Liver (tissue), 9 donors: ENCODE data around the gene SLC16A10. TPM values are rescaled to one million over a fixed set of nuclear protein-coding genes. Genes with fewer than 3 reads are reported as not detected.

Experiments
- DNase-seq: peaks from one replicate; pipeline ENCODE4 v3.0.0-alpha.2; 2017; ENCODE audit warnings: low spot score
- H3K27ac ChIP-seq, 2 donors: one replicate each; pipeline ENCODE4 v1.7.0; 2013; ENCODE audit warnings: inconsistent platforms in 2 of 2, low read length in 2 of 2, control low read depth in 1 of 2, low read depth in 1 of 2, mild to moderate bottlenecking in 1 of 2
- H3K27me3 ChIP-seq, 4 donors: one replicate each; pipeline versions ENCODE4 v1.6.1 to v1.7.0; 2013; ENCODE audit warnings: low read length in 3 of 4, inconsistent platforms in 1 of 4, mild to moderate bottlenecking in 1 of 4, moderate library complexity in 1 of 4; ENCODE audit not compliant: control insufficient read depth in 4 of 4, insufficient read depth in 4 of 4
- H3K36me3 ChIP-seq, 4 donors: one replicate each; pipeline versions ENCODE4 v1.6.1 to v1.7.0; 2013; ENCODE audit warnings: low read length in 3 of 4, mild to moderate bottlenecking in 3 of 4, low read depth in 1 of 4, moderate library complexity in 1 of 4; ENCODE audit not compliant: control insufficient read depth in 4 of 4, insufficient read depth in 3 of 4
- H3K4me1 ChIP-seq, 4 donors: one replicate each; pipeline versions ENCODE4 v1.6.1 to v1.7.0; 2013; ENCODE audit warnings: low read length in 3 of 4, mild to moderate bottlenecking in 3 of 4, moderate library complexity in 1 of 4; ENCODE audit not compliant: control insufficient read depth in 4 of 4, insufficient read depth in 4 of 4
- H3K4me3 ChIP-seq, 3 donors: one replicate each; pipeline versions ENCODE4 v1.6.1 to v1.7.0; 2013; ENCODE audit warnings: low read length in 3 of 3, control low read depth in 1 of 3, low read depth in 1 of 3, mild to moderate bottlenecking in 1 of 3
- H3K9ac ChIP-seq, 2 donors: one replicate each; pipeline ENCODE4 v1.7.0; 2013; ENCODE audit warnings: low read length in 2 of 2, mild to moderate bottlenecking in 2 of 2, moderate library complexity in 2 of 2, control low read depth in 1 of 2, low read depth in 1 of 2
- H3K9me3 ChIP-seq, 4 donors: one replicate each; pipeline versions ENCODE4 v1.6.1 to v1.7.0; 2013; ENCODE audit warnings: low read length in 3 of 4; ENCODE audit not compliant: control insufficient read depth in 4 of 4
- ATF3 ChIP-seq: IDR thresholded peaks from 2 replicates; pipeline ENCODE4 v1.6.1; 2016; ENCODE audit warnings: antibody characterized with exemption
- EGR1 ChIP-seq, 2 donors: IDR thresholded peaks; 2 replicates each; pipeline ENCODE4 v1.6.1; 2016 to 2018; ENCODE audit warnings: antibody characterized with exemption in 2 of 2, low read depth in 2 of 2
- FOXA1 ChIP-seq: IDR thresholded peaks from 2 replicates; pipeline ENCODE4 v1.6.1; 2016; ENCODE audit warnings: antibody characterized with exemption
- FOXA2 ChIP-seq: IDR thresholded peaks from 2 replicates; pipeline ENCODE4 v1.6.1; 2016; ENCODE audit warnings: antibody characterized with exemption
- GABPA ChIP-seq, 2 donors: IDR thresholded peaks in 1 of 2; conservative IDR thresholded peaks in 1 of 2; 2 replicates each; pipeline ENCODE4 v1.6.1; 2016; ENCODE audit warnings: antibody characterized with exemption in 2 of 2, mild to moderate bottlenecking in 1 of 2, moderate library complexity in 1 of 2
- HNF4A ChIP-seq, 2 donors: conservative IDR thresholded peaks; 2 replicates each; pipeline ENCODE4 v1.6.1; 2016; ENCODE audit warnings: antibody characterized with exemption in 2 of 2, mild to moderate bottlenecking in 2 of 2
- HNF4G ChIP-seq: IDR thresholded peaks from 2 replicates; pipeline ENCODE4 v1.6.1; 2016; ENCODE audit warnings: antibody characterized with exemption
- JUND ChIP-seq, 2 donors: IDR thresholded peaks; 2 replicates each; pipeline ENCODE4 v1.6.1; 2016; ENCODE audit warnings: antibody characterized with exemption in 2 of 2
- RAD21 ChIP-seq, 2 donors: IDR thresholded peaks; 2 replicates each; pipeline ENCODE4 v1.6.1; 2016; ENCODE audit warnings: antibody characterized with exemption in 2 of 2, mild to moderate bottlenecking in 2 of 2
- RXRA ChIP-seq, 2 donors: IDR thresholded peaks; 2 replicates each; pipeline ENCODE4 v1.6.1; 2017 to 2018; ENCODE audit warnings: antibody characterized with exemption in 2 of 2, mild to moderate bottlenecking in 1 of 2
- SP1 ChIP-seq: IDR thresholded peaks from 2 replicates; pipeline ENCODE4 v1.6.1; 2018; ENCODE audit warnings: antibody characterized with exemption, mild to moderate bottlenecking
- TAF1 ChIP-seq: conservative IDR thresholded peaks from 2 replicates; pipeline ENCODE4 v1.6.1; 2016; ENCODE audit warnings: antibody characterized with exemption, mild to moderate bottlenecking
- YY1 ChIP-seq: IDR thresholded peaks from 2 replicates; pipeline ENCODE4 v1.6.1; 2016; ENCODE audit warnings: antibody characterized with exemption, mild to moderate bottlenecking
- ZBTB33 ChIP-seq: IDR thresholded peaks from 2 replicates; pipeline ENCODE4 v1.6.1; 2016; ENCODE audit warnings: antibody characterized with exemption
- WGBS: extraction: QIAGEN DNeasy Blood & Tissue Kit; methylation state at CpG from one replicate; pipeline ENCODE4 v1.1.7; 2013; 5-methylcytosine and 5-hydroxymethylcytosine counted together
- polyA plus RNA-seq, 2 donors: library from polyadenylated mRNA; stranded (reverse) in 1 of 2; unstranded in 1 of 2; fragments of 200-250 nt in 1 of 2; fragments of >200 nt in 1 of 2; fragmentation: Nextera tagmentation in 1 of 2; extraction: Ambion mirVana in 1 of 2; gene quantifications; one replicate each; pipeline versions ENCODE4 v1.2.1 to v1.2.3, GENCODE V29; 2013 to 2015
- total RNA-seq, 2 donors: library from RNA; depleted of rRNA; stranded (reverse); fragments of >200 nt; gene quantifications; one replicate each; pipeline ENCODE4 v1.2.3, GENCODE V29; 2014
- TF ChIP-seq, protein P1 (sequence below): fragments of 150-350 bp; IDR thresholded peaks from 2 replicates; pipeline ENCODE4 v1.5.1; 2017; ENCODE audit warnings: improper control_type of control experiment, low read depth, low read length; ENCODE audit not compliant: missing input control
- TF ChIP-seq, protein P2 (sequence below): IDR thresholded peaks from 2 replicates; pipeline ENCODE4 v1.6.1; 2016; ENCODE audit warnings: antibody characterized with exemption, mild to moderate bottlenecking
- TF ChIP-seq, protein P3 (sequence below): IDR thresholded peaks from 2 replicates; pipeline ENCODE4 v1.6.1; 2016; ENCODE audit warnings: antibody characterized with exemption
- donor health status: healthy.
- donor health status: healthy.
- donor health status: healthy.
- donor health status: healthy.
- donor health status: healthy.

SLC16A10 gene
- total and polyA plus RNA-seq, 4 donors, result 1.8 to 16.7 (median 8.4) TPM

GRCh38 chr6:111121789-111122350 lies 34.6 kb downstream of the SLC16A10 start:
- no peak overlapping the region for H3K9ac ChIP-seq
- no peaks in the 10 kb centered on the region for H3K27me3 ChIP-seq
- H3K4me3 ChIP-seq, result no peak overlapping the region
- no peak for TF ChIP-seq YY1
- TF ChIP-seq HNF4A (conservative IDR thresholded peaks at IDR 0.05), result no peak
- TF ChIP-seq JUND (IDR thresholded peaks at IDR 0.05), result no peak
- no peak for TF ChIP-seq HNF4G
- TF ChIP-seq TAF1, result no peak
- TF ChIP-seq, protein P1, sequence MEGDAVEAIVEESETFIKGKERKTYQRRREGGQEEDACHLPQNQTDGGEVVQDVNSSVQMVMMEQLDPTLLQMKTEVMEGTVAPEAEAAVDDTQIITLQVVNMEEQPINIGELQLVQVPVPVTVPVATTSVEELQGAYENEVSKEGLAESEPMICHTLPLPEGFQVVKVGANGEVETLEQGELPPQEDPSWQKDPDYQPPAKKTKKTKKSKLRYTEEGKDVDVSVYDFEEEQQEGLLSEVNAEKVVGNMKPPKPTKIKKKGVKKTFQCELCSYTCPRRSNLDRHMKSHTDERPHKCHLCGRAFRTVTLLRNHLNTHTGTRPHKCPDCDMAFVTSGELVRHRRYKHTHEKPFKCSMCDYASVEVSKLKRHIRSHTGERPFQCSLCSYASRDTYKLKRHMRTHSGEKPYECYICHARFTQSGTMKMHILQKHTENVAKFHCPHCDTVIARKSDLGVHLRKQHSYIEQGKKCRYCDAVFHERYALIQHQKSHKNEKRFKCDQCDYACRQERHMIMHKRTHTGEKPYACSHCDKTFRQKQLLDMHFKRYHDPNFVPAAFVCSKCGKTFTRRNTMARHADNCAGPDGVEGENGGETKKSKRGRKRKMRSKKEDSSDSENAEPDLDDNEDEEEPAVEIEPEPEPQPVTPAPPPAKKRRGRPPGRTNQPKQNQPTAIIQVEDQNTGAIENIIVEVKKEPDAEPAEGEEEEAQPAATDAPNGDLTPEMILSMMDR, result no peak
- TF ChIP-seq FOXA1, result no peak
- TF ChIP-seq RXRA (IDR thresholded peaks at IDR 0.05), result no peak
- no peak for TF ChIP-seq RAD21 (IDR thresholded peaks at IDR 0.05)
- no peak for TF ChIP-seq EGR1 (IDR thresholded peaks at IDR 0.05; ENCODE audit: low read depth in 2 of 2)
- TF ChIP-seq SP1, result no peak
- TF ChIP-seq, protein P2, sequence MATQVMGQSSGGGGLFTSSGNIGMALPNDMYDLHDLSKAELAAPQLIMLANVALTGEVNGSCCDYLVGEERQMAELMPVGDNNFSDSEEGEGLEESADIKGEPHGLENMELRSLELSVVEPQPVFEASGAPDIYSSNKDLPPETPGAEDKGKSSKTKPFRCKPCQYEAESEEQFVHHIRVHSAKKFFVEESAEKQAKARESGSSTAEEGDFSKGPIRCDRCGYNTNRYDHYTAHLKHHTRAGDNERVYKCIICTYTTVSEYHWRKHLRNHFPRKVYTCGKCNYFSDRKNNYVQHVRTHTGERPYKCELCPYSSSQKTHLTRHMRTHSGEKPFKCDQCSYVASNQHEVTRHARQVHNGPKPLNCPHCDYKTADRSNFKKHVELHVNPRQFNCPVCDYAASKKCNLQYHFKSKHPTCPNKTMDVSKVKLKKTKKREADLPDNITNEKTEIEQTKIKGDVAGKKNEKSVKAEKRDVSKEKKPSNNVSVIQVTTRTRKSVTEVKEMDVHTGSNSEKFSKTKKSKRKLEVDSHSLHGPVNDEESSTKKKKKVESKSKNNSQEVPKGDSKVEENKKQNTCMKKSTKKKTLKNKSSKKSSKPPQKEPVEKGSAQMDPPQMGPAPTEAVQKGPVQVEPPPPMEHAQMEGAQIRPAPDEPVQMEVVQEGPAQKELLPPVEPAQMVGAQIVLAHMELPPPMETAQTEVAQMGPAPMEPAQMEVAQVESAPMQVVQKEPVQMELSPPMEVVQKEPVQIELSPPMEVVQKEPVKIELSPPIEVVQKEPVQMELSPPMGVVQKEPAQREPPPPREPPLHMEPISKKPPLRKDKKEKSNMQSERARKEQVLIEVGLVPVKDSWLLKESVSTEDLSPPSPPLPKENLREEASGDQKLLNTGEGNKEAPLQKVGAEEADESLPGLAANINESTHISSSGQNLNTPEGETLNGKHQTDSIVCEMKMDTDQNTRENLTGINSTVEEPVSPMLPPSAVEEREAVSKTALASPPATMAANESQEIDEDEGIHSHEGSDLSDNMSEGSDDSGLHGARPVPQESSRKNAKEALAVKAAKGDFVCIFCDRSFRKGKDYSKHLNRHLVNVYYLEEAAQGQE, result no peak
- no peak for TF ChIP-seq GABPA (IDR thresholded peaks at IDR 0.05 in 1 of 2, conservative IDR thresholded peaks at IDR 0.05 in 1 of 2)
- TF ChIP-seq, protein P3, sequence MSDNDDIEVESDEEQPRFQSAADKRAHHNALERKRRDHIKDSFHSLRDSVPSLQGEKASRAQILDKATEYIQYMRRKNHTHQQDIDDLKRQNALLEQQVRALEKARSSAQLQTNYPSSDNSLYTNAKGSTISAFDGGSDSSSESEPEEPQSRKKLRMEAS, result no peak
- TF ChIP-seq ATF3, result no peak
- TF ChIP-seq FOXA2, result no peak
- no peak for TF ChIP-seq ZBTB33
- WGBS, result 92% methylated on average over 4 of the region's 4 CpGs
- H3K4me1 ChIP-seq, result no peaks in the 10 kb centered on the region
- no peak for DNase-seq
- H3K36me3 ChIP-seq, result no peaks in the 10 kb centered on the region
- no peak overlapping the region for H3K27ac ChIP-seq
- no peaks in the 10 kb centered on the region for H3K9me3 ChIP-seq
